Hepatocyte (in vitro differentiated cells): Measurements from ENCODE around the gene DIS3L2. TPM values are rescaled to one million over a fixed set of nuclear protein-coding genes. Genes with fewer than 3 reads are reported as not detected.

Experiments
- DNase-seq: peaks from one replicate; pipeline ENCODE4 v3.0.0-alpha.2; 2016; ENCODE audit warnings: low spot score
- H2AFZ ChIP-seq: fragments of 200-600 bp; sonication (generic); 2 replicates; pipeline ENCODE4 v1.6.0; 2016; ENCODE audit warnings: antibody characterized with exemption, mild to moderate bottlenecking
- H3K27ac ChIP-seq: fragments of 200-600 bp; sonication (generic); 2 replicates; pipeline ENCODE4 v1.5.1; 2016; ENCODE audit warnings: mild to moderate bottlenecking
- H3K27me3 ChIP-seq: fragments of 200-600 bp; sonication (generic); 2 replicates; pipeline ENCODE4 v1.6.1; 2016
- H3K36me3 ChIP-seq: fragments of 200-600 bp; sonication (generic); replicated peaks from 2 replicates; pipeline ENCODE4 v1.5.1; 2016; ENCODE audit warnings: low read depth; ENCODE audit not compliant: insufficient read depth
- H3K4me1 ChIP-seq: fragments of 200-600 bp; sonication (generic); 2 replicates; pipeline ENCODE4 v1.5.1; 2016; ENCODE audit warnings: mild to moderate bottlenecking, moderate library complexity; ENCODE audit not compliant: insufficient read depth
- H3K4me2 ChIP-seq: fragments of 200-600 bp; sonication (generic); 2 replicates; pipeline ENCODE4 v1.6.0; 2016
- H3K4me3 ChIP-seq: fragments of 200-600 bp; sonication (generic); 2 replicates; pipeline ENCODE4 v1.5.1; 2016; ENCODE audit warnings: mild to moderate bottlenecking
- H3K79me2 ChIP-seq: fragments of 200-600 bp; sonication (generic); 2 replicates; pipeline ENCODE4 v1.6.0; 2017; ENCODE audit warnings: mild to moderate bottlenecking
- H3K9me2 ChIP-seq: fragments of 200-600 bp; sonication (generic); replicated peaks from 2 replicates; pipeline ENCODE4 v1.6.0; 2017; ENCODE audit warnings: mild to moderate bottlenecking; ENCODE audit not compliant: insufficient read depth
- H3K9me3 ChIP-seq: fragments of 200-600 bp; sonication (generic); 2 replicates; pipeline ENCODE4 v1.5.1; 2016; ENCODE audit warnings: low read depth, mild to moderate bottlenecking
- H4K20me1 ChIP-seq: fragments of 200-600 bp; sonication (generic); 2 replicates; pipeline ENCODE4 v1.6.0; 2016; ENCODE audit warnings: mild to moderate bottlenecking; ENCODE audit not compliant: insufficient read depth, poor library complexity, severe bottlenecking
- EZH2 ChIP-seq: fragments of 200-600 bp; sonication (generic); IDR thresholded peaks from 2 replicates; pipeline ENCODE4 v1.6.1; 2016; ENCODE audit warnings: antibody characterized with exemption, mild to moderate bottlenecking, borderline replicate concordance
- EZH2phosphoT487 ChIP-seq: fragments of 200-600 bp; sonication (generic); IDR thresholded peaks from one replicate; pipeline ENCODE4 v1.6.1; 2018; ENCODE audit warnings: antibody characterized with exemption, mild to moderate bottlenecking, low read depth, moderate library complexity; ENCODE audit not compliant: unreplicated experiment, severe bottlenecking
- WGBS: methylation state at CpG from one replicate; pipeline ENCODE4 v1.1.6; 2016; ENCODE audit warnings: low lambda C conversion rate; ENCODE audit errors: missing lambda C conversion rate; 5-methylcytosine and 5-hydroxymethylcytosine counted together
- polyA plus RNA-seq: library from polyadenylated mRNA; unstranded; fragments of >200 nt; fragmentation: Nextera tagmentation; extraction: Ambion mirVana; gene quantifications from 2 replicates; pipeline ENCODE4 v1.2.1, GENCODE V29; 2016
- total RNA-seq: library from RNA; depleted of rRNA; stranded (reverse); fragments of >200 nt; gene quantifications from 2 replicates; pipeline ENCODE4 v1.2.3, GENCODE V29; 2014
- TF ChIP-seq, protein P1 (sequence below): fragments of 200-600 bp; sonication (generic); IDR thresholded peaks from 2 replicates; pipeline ENCODE4 v1.5.1; 2016; ENCODE audit warnings: antibody characterized with exemption, mild to moderate bottlenecking; ENCODE audit not compliant: poor library complexity

Gene DIS3L2
- total and polyA plus RNA-seq, 2 experiments from 2014 or later, result 19.5 to 20.0 TPM

DNA sequence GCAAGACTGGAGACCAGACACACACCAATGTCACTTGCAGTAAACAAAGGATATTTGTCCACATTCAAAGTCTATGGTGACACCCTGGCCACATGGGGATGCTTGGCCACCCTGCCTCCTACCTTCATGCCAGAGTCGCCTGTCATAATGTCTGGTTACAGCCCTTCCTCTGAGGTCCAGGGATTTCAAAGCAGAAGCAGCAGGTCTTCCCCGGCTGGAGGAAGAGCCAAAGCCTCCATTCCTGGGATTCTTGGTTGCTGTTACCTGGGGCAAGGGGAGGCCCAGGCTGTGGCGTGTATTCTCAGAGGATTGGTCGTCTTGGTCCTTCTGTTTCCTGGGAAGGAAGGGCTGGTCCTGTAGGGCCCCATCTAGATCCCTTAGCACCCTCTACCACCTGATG is 414.7 kb downstream of the DIS3L2 start:
- DNase-seq, result no peak
- Histone ChIP-seq H3K27ac (no peak overlapping the region), H3K9me2 (no peaks in the 10 kb centered on the region), H3K9me3 (no peaks in the 10 kb centered on the region), H3K4me1 (no peaks in the 10 kb centered on the region), H3K4me2 (no peak overlapping the region), H3K36me3 (no peaks in the 10 kb centered on the region), H2AFZ (no peak overlapping the region), H3K79me2 (no peaks in the 10 kb centered on the region), H4K20me1 (no peaks in the 10 kb centered on the region), H3K27me3 (no peaks in the 10 kb centered on the region), H3K4me3 (no peak overlapping the region)
- 80% methylated on average over 4 of the region's 4 CpGs for WGBS
- no peak for TF ChIP-seq EZH2
- TF ChIP-seq, protein P1, sequence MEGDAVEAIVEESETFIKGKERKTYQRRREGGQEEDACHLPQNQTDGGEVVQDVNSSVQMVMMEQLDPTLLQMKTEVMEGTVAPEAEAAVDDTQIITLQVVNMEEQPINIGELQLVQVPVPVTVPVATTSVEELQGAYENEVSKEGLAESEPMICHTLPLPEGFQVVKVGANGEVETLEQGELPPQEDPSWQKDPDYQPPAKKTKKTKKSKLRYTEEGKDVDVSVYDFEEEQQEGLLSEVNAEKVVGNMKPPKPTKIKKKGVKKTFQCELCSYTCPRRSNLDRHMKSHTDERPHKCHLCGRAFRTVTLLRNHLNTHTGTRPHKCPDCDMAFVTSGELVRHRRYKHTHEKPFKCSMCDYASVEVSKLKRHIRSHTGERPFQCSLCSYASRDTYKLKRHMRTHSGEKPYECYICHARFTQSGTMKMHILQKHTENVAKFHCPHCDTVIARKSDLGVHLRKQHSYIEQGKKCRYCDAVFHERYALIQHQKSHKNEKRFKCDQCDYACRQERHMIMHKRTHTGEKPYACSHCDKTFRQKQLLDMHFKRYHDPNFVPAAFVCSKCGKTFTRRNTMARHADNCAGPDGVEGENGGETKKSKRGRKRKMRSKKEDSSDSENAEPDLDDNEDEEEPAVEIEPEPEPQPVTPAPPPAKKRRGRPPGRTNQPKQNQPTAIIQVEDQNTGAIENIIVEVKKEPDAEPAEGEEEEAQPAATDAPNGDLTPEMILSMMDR, result no peak
- no peak for TF ChIP-seq EZH2phosphoT487

DNA sequence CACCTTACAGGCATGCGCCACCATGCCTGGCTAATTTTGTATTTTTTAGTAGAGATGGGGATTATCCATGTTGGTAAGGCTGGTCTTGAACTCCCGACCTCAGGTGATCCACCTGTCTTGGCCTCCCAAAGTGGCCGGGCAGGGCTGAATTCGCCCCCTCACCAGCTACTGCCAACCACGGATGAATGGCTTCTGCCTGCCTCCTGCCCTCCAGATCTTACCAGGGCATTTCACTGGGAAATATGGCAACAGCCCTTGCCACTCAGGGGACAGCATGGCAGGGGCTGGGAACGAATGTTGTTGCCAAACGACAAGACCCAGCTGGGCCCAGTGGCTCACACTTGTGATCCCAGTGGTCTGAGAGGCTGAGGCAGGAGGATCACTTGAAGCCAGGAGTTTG is 415.2 kb downstream of the DIS3L2 start:
- Histone ChIP-seq H3K27ac (no peak overlapping the region), H2AFZ (no peak overlapping the region), H3K79me2 (no peaks in the 10 kb centered on the region), H3K9me2 (no peaks in the 10 kb centered on the region), H3K27me3 (no peaks in the 10 kb centered on the region), H3K4me3 (no peak overlapping the region), H3K4me2 (no peak overlapping the region), H3K4me1 (no peaks in the 10 kb centered on the region), H3K9me3 (no peaks in the 10 kb centered on the region), H4K20me1 (no peaks in the 10 kb centered on the region), H3K36me3 (no peaks in the 10 kb centered on the region)
- TF ChIP-seq, protein P1, result no peak
- TF ChIP-seq EZH2, result no peak
- WGBS, result 96% methylated on average over 7 of the region's 7 CpGs
- DNase-seq, result peak; percentile 2

DNA sequence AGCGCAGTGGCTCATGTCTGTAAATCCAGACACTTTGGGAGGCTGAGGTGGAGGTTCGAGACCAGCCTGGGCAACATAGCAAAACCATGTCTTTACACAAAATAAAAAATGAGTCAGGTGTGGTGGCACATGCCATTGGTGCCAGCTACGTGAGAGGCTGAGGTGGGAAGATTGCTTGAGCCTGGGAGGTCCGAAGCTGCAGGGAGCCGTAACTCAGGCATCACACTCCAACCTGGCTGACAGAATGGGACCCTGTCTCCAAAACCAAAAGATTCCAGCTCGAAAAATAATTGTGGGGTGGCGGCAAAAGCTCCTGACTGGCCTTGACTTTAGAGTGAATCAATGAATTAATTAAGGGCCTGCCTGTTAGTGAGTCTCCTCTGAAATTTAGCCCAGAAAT is 415.8 kb downstream of the DIS3L2 start:
- TF ChIP-seq EZH2phosphoT487, result no peak
- TF ChIP-seq, protein P1, result no peak
- TF ChIP-seq EZH2, result no peak
- DNase-seq, result no peak
- H3K9me2 ChIP-seq, result no peaks in the 10 kb centered on the region
- no peaks in the 10 kb centered on the region for H3K36me3 ChIP-seq
- H3K4me2 ChIP-seq, result no peak overlapping the region
- no peaks in the 10 kb centered on the region for H3K79me2 ChIP-seq
- no peak overlapping the region for H3K27ac ChIP-seq
- WGBS, result 89% methylated on average over 7 of the region's 7 CpGs
- H3K4me1 ChIP-seq, result no peaks in the 10 kb centered on the region
- H3K27me3 ChIP-seq, result no peaks in the 10 kb centered on the region
- no peak overlapping the region for H3K4me3 ChIP-seq
- no peaks in the 10 kb centered on the region for H3K9me3 ChIP-seq
- no peak overlapping the region for H2AFZ ChIP-seq
- H4K20me1 ChIP-seq, result no peaks in the 10 kb centered on the region
